ENCODE results near the gene HIBCH. TPM values are rescaled to one million over a fixed set of nuclear protein-coding genes. Genes with fewer than 3 reads are reported as not detected.

The HIBCH gene
- total and polyA plus RNA-seq, 2 of the 13 experiments (the other 11 are each of a cell fraction or from before 2014, with no cell fraction given), result 18.8 to 49.5 TPM

GRCh38 chr2:190215620-190216019, 104.0 kb downstream of the HIBCH start (continued):
- TF ChIP-seq, protein P1, sequence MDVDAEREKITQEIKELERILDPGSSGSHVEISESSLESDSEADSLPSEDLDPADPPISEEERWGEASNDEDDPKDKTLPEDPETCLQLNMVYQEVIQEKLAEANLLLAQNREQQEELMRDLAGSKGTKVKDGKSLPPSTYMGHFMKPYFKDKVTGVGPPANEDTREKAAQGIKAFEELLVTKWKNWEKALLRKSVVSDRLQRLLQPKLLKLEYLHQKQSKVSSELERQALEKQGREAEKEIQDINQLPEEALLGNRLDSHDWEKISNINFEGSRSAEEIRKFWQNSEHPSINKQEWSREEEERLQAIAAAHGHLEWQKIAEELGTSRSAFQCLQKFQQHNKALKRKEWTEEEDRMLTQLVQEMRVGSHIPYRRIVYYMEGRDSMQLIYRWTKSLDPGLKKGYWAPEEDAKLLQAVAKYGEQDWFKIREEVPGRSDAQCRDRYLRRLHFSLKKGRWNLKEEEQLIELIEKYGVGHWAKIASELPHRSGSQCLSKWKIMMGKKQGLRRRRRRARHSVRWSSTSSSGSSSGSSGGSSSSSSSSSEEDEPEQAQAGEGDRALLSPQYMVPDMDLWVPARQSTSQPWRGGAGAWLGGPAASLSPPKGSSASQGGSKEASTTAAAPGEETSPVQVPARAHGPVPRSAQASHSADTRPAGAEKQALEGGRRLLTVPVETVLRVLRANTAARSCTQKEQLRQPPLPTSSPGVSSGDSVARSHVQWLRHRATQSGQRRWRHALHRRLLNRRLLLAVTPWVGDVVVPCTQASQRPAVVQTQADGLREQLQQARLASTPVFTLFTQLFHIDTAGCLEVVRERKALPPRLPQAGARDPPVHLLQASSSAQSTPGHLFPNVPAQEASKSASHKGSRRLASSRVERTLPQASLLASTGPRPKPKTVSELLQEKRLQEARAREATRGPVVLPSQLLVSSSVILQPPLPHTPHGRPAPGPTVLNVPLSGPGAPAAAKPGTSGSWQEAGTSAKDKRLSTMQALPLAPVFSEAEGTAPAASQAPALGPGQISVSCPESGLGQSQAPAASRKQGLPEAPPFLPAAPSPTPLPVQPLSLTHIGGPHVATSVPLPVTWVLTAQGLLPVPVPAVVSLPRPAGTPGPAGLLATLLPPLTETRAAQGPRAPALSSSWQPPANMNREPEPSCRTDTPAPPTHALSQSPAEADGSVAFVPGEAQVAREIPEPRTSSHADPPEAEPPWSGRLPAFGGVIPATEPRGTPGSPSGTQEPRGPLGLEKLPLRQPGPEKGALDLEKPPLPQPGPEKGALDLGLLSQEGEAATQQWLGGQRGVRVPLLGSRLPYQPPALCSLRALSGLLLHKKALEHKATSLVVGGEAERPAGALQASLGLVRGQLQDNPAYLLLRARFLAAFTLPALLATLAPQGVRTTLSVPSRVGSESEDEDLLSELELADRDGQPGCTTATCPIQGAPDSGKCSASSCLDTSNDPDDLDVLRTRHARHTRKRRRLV (CRISPR knock-in tag; IDR thresholded peaks at IDR 0.05), result no peak
- TF ChIP-seq HDAC6 (IDR thresholded peaks at IDR 0.05; ENCODE audit: low read depth, low read length), result no peak
- TF ChIP-seq RAD21 (CRISPR knock-in tag; IDR thresholded peaks at IDR 0.05), result no peak
- TF ChIP-seq ZNF496 (CRISPR knock-in tag; IDR thresholded peaks at IDR 0.05; ENCODE audit: insufficient replicate concordance), result no peak

DNA sequence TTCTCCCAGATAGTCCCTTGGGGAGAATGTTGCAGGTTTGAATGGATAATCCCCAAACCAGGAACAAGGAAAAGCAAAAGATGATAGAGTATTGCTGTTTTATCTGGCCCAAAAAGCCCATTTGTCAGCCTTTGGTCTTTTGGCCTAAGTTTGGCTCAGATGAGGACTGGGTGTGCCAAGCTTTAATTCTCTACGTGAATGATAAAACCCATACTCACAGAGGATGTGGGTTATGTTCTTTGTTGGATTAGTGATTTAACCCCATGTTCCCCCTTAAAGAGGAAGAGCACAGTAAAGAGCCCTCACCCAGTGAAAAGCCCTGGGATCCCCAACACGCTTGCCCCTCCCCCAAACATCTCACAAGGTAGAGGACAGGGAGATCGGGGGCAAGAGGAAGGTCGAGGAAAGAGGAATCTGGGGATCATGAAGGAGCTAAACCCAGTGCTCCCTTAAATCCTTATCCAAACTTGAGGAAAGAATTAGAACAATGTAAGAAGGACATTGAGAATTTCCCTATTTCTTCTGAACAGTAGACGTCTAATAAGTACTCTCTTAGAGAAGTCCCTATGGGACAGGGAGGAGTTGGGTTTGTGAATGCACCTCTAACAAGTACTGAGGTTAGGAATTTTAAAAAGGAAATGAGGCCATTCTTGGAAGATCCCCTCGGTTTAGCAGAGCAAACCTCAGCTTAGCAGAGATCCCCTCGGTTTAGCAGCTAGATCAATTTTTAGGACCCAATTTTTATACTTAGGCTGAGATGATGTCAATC, 105.0 kb downstream of the HIBCH start:
- no peak for FAIRE-seq
- no peak for DNase-seq (ENCODE audit: low spot score)
- H3K9ac ChIP-seq (ENCODE audit: insufficient read depth, low read depth, low read length), result no peak overlapping the region
- H2AFZ ChIP-seq (ENCODE audit: low read length), result no peak overlapping the region
- BruUV-seq (replicated peaks), result no TSS peak
- no peaks in the 10 kb centered on the region for H4K20me1 ChIP-seq (ENCODE audit: insufficient read depth, low read length)
- peaks cover 2 to 21% of the 10 kb centered on the region in 2 experiments; a peak in 4 of 5 replicates for H3K36me3 ChIP-seq (replicated peaks in 1 of 2; ENCODE audit: control insufficient read depth in 1 of 2, insufficient read depth in 2 of 2, low read length in 2 of 2)
- no peak overlapping the region for H3K4me3 ChIP-seq (replicated peaks in 1 of 3; ENCODE audit: insufficient read depth in 1 of 3, low read depth in 2 of 3, low read length in 3 of 3)
- CTCF ChIA-PET (ENCODE audit: low intra/inter-chr PET ratio, low total read pairs), result no interaction called here
- no peaks in the 10 kb centered on the region for H3K27me3 ChIP-seq (ENCODE audit: control insufficient read depth in 1 of 2, insufficient read depth in 2 of 2, low read length in 2 of 2)
- in situ Hi-C loops (cut with HindIII; ENCODE audit: extremely low pct_ligation_motif_present, low pct_unique_long_range_greater_than_20kb) (no loop called here), intact Hi-C loops (cut with micrococcal nuclease; ENCODE audit: unreplicated experiment) (no loop called here)
- H3K79me2 ChIP-seq (ENCODE audit: insufficient read depth, low read length), result no peaks in the 10 kb centered on the region
- no peak for TF ChIP-seq SMAD1 (CRISPR knock-in tag; IDR thresholded peaks at IDR 0.05; ENCODE audit: borderline replicate concordance, low read depth)
- no peak for TF ChIP-seq ZNF749 (CRISPR knock-in tag; IDR thresholded peaks at IDR 0.05; ENCODE audit: borderline replicate concordance)
- WGBS (ENCODE audit: low lambda C conversion rate), result 95% methylated on average over 7 of the region's 7 CpGs
- no peaks in the 10 kb centered on the region for H3K4me1 ChIP-seq (ENCODE audit: insufficient read depth, low read length)
- H3K4me2 ChIP-seq (ENCODE audit: low read depth, low read length), result no peak overlapping the region
- no peak for ATAC-seq
- no peak overlapping the region for H3K27ac ChIP-seq (ENCODE audit: extremely low read length, insufficient read depth, low read length)
- POLR2A ChIA-PET, result no interaction called here
- no peaks in the 10 kb centered on the region for H3K9me3 ChIP-seq (ENCODE audit: low read length)
